Aortic smooth muscle cell (primary cell): ENCODE measurements around the gene NCOR1. TPM values are rescaled to one million over a fixed set of nuclear protein-coding genes. Genes with fewer than 3 reads are reported as not detected.

Experiments used
- total RNA-seq: library from RNA; depleted of rRNA; stranded (reverse); fragments of >200 nt; gene quantifications from 2 replicates; pipeline ENCODE4 v1.2.3, GENCODE V29; 2014

The NCOR1 gene
- 90.5 and 113 TPM in 2 replicates for total RNA-seq

DNA sequence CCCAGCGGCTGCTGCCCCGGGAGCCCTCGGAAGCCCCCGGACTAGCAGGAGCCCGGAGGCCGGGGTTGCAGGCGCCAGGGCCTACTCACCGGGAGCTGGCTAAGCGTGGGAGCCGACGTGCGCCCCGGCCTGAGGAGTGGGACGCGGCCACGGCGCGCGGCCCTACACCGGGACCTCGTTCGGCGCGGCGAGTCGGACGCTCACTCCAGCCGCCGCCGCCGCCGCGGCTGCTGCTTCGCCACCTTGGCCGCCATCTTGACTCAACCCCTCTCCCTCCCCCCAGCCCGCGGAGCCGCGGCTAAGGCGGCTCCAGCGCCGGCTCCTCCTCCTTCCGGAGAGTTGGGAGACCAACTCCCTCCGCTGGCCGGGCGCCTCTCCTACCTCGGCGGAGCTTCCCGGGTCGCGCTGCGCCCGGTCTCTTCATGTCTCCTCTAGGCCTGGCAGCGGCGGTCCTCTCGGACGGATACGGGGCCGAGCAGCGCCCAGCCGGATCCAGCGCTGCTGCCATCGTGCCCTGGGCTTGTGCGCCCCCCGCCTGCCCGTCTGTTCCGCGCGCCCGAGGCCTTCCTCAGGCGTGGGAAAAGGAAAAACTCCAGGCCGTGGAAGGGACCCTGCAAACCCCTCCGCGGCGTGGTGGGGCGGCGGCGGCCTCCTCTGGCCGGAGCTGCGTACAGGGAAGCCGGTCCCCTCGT lies at the start of gene NCOR1:
TSS of gene NCOR1 (minus strand) at position 262 of the 692 bp plus-strand sequence. CDS start 20,965 bp downstream, outside the sequence.

DNA sequence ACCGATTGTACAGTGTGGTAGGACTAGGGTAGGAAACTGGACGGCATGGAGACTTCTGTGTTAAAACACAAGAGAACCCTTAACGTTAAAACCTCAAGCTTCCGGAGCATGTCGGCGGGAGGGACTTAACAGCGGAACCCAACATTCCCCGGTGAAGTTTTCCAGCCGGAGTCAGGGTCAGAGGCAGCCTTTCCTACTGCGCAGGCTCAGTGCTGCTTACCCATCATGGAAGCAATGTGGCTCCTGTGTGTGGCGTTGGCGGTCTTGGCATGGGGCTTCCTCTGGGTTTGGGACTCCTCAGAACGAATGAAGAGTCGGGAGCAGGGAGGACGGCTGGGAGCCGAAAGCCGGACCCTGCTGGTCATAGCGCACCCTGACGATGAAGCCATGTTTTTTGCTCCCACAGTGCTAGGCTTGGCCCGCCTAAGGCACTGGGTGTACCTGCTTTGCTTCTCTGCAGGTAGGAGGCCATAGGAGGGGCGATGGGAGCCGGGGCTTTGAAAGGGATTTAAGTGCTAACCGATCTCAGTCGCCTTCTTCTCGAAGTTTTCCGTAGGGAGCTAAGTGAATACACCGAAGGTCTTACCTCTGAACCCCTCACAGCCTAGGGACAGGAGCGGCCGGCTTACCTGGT lies 1.8 kb upstream of the NCOR1 start, which contains the start of gene PIGL:
TSS of gene PIGL (plus strand) at position 209 of the 634 bp plus-strand sequence. CDS start at position 226, 17 bp downstream.

GRCh38 chr17:15999141-15999973 lies 216.0 kb downstream of the NCOR1 start, which contains the start of the genes TTC19 and ZSWIM7:
TSS of gene TTC19 (plus strand) at chr17:15999824. CDS start at chr17:15999849, 25 bp downstream.
TSS of gene ZSWIM7 (minus strand) at chr17:15999704. CDS start at chr17:15999594, 110 bp downstream.

Other genes with a start within 250 kb of the NCOR1 start
- gene ZSWIM7, start 215.8 kb downstream of the NCOR1 start, total RNA-seq: 14.0 and 26.7 TPM in 2 replicates
- gene TTC19, start 215.7 kb downstream of the NCOR1 start, total RNA-seq: 37.5 and 63.7 TPM in 2 replicates
- 16.0 and 17.7 TPM in 2 replicates for gene PIGL, start 1.7 kb upstream of the NCOR1 start, total RNA-seq
- gene CENPV, start 137.9 kb upstream of the NCOR1 start, total RNA-seq: 7.0 and 7.3 TPM in 2 replicates
- gene UBB, start 165.6 kb upstream of the NCOR1 start, total RNA-seq: 3,707 and 4,042 TPM in 2 replicates
- gene TRPV2, start 200.0 kb upstream of the NCOR1 start, total RNA-seq: 34.3 and 40.8 TPM in 2 replicates